Stimulated activated CD8-positive, alpha-beta memory T cell treated with anti-CD3 and anti-CD28 coated beads, Interleukin-15, amount 100 ng/mL, for 48 hours (primary cell): ENCODE results near the gene STPG1.

Source experiments
- DNase-seq, 2 donors: peaks; one replicate each; pipeline ENCODE4 v3.0.0-alpha.2; 2020; ENCODE audit warnings: low read depth in 2 of 2

The STPG1 gene

DNA sequence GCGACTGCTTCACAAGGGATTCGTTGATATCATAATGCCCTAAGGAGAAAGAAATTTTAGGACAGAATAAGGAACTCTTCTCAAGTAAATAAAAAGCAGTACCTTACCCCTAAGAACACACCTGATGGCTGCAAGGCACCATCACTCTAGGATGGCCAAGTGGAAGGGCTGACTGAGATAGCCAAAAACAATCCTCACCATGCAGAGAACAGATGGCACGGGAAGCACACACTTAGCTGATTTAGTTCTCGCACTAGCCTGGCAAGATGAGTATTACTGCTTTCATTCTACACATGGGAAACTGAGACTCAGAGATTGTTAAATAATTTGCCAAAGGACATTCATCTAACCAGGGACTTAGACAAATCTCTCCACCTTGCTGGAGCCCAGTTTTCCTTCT lies 43.8 kb downstream of the STPG1 start:
- DNase-seq = no peak

GRCh38 chr1:24369199-24369598 lies 44.4 kb downstream of the STPG1 start:
- DNase-seq = no peak

DNA sequence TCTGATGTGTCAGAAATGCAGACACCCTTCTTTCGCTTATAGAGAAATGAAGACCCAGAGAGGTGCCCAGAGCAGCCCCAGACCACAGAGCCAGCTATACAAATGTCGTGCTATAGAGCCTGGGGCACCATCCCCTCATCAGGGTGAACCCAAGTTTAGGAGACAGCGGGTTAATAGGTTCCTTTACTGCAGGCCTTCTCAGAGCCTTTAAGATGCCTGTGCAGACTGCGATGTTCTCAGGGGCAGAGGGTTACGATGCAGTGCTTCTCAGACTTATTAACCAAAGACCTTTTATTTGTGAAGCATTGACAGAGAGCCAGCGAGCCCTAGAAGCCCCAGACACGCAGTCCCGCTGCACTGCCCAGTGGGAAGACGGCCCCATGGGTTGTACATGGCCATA lies 46.9 kb downstream of the STPG1 start:
- no peak for DNase-seq

DNA sequence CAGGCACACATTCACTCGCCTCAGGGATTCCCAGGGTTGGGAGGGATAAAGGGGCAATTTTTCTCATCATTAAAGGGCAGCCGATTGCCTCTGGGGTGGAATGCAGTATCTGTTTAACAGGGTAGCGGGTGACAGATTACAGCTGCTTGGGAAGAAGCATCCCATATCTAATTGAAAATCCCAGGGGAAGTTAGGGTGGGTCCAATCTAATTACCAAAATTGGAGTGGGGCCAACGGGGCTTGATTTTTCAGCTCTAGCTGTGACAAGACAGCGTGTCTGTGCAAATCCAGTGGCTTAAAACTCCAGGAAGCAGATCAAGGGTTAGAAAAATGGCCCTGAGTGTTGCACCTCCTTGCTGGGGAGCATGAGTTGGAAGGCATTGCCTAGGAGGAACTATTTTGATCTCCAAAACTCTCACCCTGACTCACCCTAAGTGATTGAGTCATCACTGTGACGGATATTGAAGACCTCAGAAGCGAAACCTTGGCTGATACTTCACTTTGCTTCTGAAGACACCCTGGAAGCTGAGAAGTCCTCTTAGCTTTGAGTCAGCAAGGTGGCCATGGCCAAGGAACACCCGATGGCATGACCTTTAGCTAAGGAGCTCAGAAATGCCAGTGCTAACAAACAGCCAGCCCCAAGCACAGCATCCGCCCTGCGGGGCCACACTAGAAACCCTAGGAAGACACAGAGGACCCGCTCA lies 48.5 kb downstream of the STPG1 start:
- peak in 1 of 2 donors; percentile 28 for DNase-seq

- DNase-seq = no peak
Measured at GRCh38 chr1:24364605-24364974, 49.0 kb downstream of the STPG1 start.

- no peak for DNase-seq
Measured at GRCh38 chr1:24363994-24364393, 49.6 kb downstream of the STPG1 start.

- no peak for DNase-seq
Measured at GRCh38 chr1:24362982-24363614, 50.5 kb downstream of the STPG1 start.

GRCh38 chr1:24362396-24362795 lies 51.2 kb downstream of the STPG1 start:
- DNase-seq = no peak

GRCh38 chr1:24361811-24362210 lies 51.8 kb downstream of the STPG1 start:
- DNase-seq = no peak

DNA sequence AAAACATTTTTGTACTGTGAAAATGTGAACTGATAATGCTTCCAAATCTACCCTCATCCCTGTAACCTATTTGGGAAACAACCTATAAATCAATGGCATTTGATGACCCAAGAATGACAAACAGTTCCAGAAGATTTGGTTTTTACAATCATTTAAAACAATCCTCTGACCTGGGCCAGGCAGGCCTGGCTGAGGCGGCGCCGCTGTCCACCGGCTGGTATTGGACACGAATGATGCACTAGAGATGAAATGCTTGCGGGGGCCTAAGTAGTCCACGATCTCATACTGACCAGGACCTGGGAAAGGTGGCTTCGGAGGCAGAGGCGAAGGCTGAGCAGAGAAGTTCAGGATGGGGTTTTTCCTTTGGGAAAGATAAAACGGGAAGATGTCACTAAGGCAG lies 52.9 kb downstream of the STPG1 start:
- DNase-seq = no peak

- DNase-seq = no peak
Measured at GRCh38 chr1:24357038-24357437, 56.5 kb downstream of the STPG1 start.

DNA sequence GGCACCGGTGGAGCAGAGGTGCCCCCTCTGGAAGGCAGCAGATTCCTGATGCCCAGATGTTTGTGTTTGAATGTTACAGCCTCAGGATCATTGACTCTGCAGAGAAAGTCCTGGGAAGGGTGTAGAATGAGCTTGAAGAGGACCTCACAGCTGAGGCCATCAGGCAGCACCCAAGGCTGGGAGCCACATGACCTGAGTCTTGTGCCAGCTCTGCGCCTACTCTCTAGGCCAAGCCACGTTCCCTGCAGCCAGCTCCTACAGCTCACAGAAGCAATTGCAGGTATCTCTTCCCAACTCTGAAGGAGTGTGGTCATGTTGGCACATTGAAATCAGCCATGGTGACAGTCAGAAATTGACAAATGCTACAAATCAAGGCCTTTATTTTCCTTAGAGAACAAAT lies 58.1 kb downstream of the STPG1 start:
- DNase-seq = no peak

- no peak for DNase-seq
Measured at GRCh38 chr1:24353292-24353891, 60.2 kb downstream of the STPG1 start.

DNA sequence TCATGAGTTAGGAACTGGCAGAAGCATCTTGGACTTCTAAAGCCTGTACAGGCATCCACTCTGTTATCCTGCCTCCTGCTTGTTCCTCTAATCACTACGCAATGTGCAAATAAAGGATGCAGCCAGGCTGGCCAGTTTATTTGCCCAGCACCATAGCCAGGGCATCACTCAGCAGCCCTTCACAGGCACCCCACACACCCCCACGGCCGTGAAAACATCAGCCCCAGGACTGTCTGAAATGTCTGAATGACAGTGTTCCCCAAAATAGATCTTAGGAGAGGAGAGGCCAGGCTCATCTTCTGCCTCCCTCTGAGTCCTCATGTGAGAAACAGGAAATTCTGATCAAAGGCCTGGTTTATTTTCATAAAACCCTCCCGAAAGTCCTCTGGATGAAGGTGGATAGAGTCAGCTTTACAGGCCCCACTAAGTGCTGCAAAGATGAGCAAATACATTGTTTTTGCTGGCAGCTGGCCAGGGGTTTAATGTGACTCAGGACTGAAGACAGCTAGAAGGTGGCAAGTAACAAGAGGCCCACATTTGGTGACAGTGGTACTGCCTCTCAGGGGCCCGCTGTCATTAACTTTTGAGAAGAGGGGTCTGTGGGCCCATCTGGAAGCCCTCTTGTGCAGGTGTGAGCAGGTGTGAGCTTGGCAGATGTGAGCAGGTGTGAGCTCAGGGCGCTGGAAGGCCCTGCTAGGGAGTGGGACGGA lies 61.5 kb downstream of the STPG1 start:
- DNase-seq = peak; percentile 27 to 38

GRCh38 chr1:24351247-24351646 lies 62.3 kb downstream of the STPG1 start:
- no peak for DNase-seq

- DNase-seq = no peak
Measured at GRCh38 chr1:24349891-24350290, 63.7 kb downstream of the STPG1 start.

DNA sequence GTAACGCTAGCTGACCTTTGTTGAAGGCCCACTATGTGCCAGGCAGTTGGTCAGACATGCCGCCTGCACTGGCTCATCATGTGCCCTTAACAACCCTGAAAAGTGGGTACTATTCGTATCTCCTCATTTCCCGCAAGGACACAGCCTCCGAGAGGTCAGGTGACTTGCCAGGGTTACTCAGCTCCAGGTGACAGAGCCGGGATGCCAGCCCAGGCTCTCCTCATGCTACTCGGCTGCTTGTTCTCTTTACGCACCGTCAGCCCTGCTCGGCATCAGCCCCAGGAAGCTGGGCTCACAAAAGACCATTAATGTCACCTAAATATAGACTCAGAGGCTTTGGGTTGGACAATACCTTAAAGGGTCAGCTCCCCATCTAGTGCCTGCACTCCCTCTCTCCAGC lies 65.4 kb downstream of the STPG1 start:
- no peak for DNase-seq

DNA sequence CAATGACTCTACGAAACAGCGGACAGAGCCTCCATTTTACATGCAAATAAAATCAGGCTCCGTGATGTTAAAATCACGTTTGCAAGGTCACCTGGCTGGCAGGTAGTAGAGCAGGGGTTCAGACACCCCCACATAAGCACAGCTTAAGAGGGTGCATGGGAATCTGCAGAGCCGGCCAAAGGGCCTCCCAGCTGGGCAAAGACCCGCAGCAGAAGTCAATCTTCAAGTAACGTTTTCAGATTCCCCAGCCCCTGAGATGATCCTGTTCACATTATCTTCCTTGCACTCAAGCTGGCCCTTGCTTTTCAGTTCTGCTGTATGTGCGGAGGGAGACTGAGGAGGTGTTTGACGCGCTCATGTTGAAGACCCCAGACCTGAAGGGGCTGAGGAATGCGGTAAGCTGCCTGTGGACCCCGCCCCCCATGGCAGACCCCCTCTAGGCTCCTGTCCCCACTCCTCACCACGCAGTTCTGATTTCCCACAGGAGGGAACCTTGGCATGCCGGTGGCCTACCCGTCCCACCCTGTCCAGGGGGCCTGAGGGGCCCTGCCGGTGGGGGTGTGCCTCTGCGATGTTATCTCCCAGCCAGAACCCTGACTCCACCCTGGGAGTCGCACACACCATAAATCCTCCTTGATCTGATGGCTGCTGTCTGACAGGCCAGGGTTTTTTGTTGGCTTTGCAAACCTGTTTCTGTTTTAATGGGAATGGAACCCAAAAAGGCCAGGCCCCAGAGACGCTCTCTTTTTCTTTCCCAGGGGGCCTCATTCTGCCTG lies 66.2 kb downstream of the STPG1 start:
- no peak for DNase-seq

DNA sequence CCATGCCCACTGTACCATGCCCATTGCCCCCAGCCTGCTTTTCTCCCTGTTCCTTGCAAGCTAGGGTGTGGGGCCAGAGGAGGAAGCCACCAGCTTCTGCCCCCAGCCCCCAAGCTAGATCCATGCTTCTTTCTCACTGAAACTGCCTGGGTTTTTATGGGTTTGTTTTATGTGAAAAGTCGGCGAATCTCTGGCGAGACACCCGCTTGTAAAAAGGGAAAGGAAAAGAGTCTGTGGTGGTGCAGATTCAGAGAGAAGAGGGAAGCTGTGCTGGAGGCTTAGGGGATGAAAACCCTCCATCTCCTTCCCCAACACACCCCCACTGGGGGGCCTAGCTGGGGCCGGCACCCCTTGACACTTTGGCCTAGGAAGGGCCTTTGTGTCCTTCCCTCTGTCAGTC lies 68.2 kb downstream of the STPG1 start:
- no peak for DNase-seq

GRCh38 chr1:24344090-24344742 lies 69.4 kb downstream of the STPG1 start:
- no peak for DNase-seq

GRCh38 chr1:24343412-24344089 lies 70.0 kb downstream of the STPG1 start:
- no peak for DNase-seq
